Measurements from ENCODE around the gene KAZALD1. TPM values are rescaled to one million over a fixed set of nuclear protein-coding genes. Genes with fewer than 3 reads are reported as not detected.

KAZALD1 gene
- total and polyA plus RNA-seq, 4 donors, result 4.1 to 12.1 (median 7.4) TPM

DNA sequence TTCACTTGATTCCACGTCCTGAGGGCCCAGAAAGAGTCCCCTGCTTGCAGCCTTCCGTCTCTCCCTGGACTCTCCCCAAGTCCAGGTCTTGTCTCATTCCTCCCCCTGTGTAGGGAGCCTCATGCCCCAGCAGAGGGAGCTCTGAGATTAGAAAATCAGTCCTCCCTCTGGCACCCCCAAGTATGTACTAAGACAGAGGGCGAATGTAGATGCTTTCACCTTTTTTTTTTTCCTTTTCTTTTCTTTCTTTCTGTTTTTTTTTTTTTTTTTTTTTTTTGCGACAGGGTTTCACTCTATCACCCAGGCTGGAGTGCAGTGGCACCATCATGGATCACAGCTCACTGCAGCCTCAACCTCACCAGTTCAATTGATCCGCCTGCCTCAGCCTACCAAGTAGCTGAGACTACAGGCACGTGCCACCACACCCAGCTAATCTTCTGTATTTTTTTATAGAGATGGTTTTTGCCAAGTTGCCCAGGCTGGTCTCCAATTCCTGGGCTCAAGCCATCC, 20.5 kb upstream of the KAZALD1 start:
- ATAC-seq (ENCODE audit: insufficient read depth, low FRiP score), result peak; percentile 64
- TF ChIP-seq, protein P1, sequence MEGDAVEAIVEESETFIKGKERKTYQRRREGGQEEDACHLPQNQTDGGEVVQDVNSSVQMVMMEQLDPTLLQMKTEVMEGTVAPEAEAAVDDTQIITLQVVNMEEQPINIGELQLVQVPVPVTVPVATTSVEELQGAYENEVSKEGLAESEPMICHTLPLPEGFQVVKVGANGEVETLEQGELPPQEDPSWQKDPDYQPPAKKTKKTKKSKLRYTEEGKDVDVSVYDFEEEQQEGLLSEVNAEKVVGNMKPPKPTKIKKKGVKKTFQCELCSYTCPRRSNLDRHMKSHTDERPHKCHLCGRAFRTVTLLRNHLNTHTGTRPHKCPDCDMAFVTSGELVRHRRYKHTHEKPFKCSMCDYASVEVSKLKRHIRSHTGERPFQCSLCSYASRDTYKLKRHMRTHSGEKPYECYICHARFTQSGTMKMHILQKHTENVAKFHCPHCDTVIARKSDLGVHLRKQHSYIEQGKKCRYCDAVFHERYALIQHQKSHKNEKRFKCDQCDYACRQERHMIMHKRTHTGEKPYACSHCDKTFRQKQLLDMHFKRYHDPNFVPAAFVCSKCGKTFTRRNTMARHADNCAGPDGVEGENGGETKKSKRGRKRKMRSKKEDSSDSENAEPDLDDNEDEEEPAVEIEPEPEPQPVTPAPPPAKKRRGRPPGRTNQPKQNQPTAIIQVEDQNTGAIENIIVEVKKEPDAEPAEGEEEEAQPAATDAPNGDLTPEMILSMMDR (IDR thresholded peaks at IDR 0.05; ENCODE audit: control extremely low read depth, extremely low read depth), result peak; percentile 87
- H3K9me3 ChIP-seq (ENCODE audit: control insufficient read depth in 4 of 4, insufficient read depth in 3 of 4, low read length in 3 of 4), result no peaks in the 10 kb centered on the region
- peaks cover 4 to 29% (median 10%) of the 10 kb centered on the region in 4 donors for H3K36me3 ChIP-seq (ENCODE audit: control insufficient read depth in 4 of 4, insufficient read depth in 4 of 4, low read length in 4 of 4)
- no peak overlapping the region for H3K4me3 ChIP-seq
- no peak overlapping the region for H3K9ac ChIP-seq (ENCODE audit: insufficient read depth in 1 of 2, low read length in 2 of 2)
- peak; percentile 86 to 93 (median 91) for DNase-seq
- H3K27ac ChIP-seq (ENCODE audit: low read depth in 1 of 2, low read length in 1 of 2), result no peak overlapping the region
- peaks cover 0 to 20% (median 2%) of the 10 kb centered on the region in 5 donors for H3K4me1 ChIP-seq (ENCODE audit: control insufficient read depth in 5 of 5, insufficient read depth in 5 of 5, low read length in 5 of 5)
- WGBS, 2 donors, result 25 to 36% methylated on average over 5 to 6 of the region's 6 CpGs
- H3K27me3 ChIP-seq (ENCODE audit: control insufficient read depth in 3 of 3, insufficient read depth in 3 of 3, low read length in 2 of 3), result peaks cover 0 to 10% (median 6%) of the 10 kb centered on the region in 3 donors

DNA sequence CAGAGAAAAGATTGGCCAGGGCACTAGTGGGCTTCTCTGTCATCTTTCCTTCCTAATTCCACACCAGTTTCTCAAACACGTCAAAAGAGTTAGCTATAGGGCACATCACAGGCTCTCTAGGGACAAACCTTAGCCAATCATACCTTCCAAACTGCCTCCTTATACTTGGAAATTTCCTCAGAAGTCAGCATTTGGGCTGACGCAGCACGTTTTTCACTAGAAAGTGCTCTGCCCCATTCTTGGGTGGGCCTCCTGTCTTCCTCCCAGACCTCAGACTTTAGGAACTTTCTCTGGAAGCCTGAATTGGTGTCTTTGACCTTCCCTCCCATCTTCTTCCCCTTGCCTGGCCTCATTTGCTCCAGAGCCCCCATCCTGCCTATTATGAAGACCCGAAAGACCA, 19.7 kb upstream of the KAZALD1 start:
- peaks cover 3 to 21% (median 6%) of the 10 kb centered on the region in 4 donors for H3K36me3 ChIP-seq (ENCODE audit: control insufficient read depth in 4 of 4, insufficient read depth in 4 of 4, low read length in 4 of 4)
- peak overlapping the region; percentile 65 to 95 for H3K27ac ChIP-seq (ENCODE audit: low read depth in 1 of 2, low read length in 1 of 2)
- no peak for ATAC-seq (ENCODE audit: insufficient read depth, low FRiP score)
- H3K4me1 ChIP-seq (ENCODE audit: control insufficient read depth in 5 of 5, insufficient read depth in 5 of 5, low read length in 5 of 5), result peaks cover 0 to 24% (median 2%) of the 10 kb centered on the region in 5 donors
- no peak overlapping the region for H3K4me3 ChIP-seq
- TF ChIP-seq, protein P1 (IDR thresholded peaks at IDR 0.05; ENCODE audit: control extremely low read depth, extremely low read depth), result no peak
- H3K9ac ChIP-seq (ENCODE audit: insufficient read depth in 1 of 2, low read length in 2 of 2), result peak overlapping the region; percentile 68 to 92
- peak in 1 of 3 donors; percentile 19 for DNase-seq
- H3K9me3 ChIP-seq (ENCODE audit: control insufficient read depth in 4 of 4, insufficient read depth in 3 of 4, low read length in 3 of 4), result no peaks in the 10 kb centered on the region
- peaks cover 0 to 18% (median 13%) of the 10 kb centered on the region in 3 donors for H3K27me3 ChIP-seq (ENCODE audit: control insufficient read depth in 3 of 3, insufficient read depth in 3 of 3, low read length in 2 of 3)
- 77% methylated on average over 4 of the region's 4 CpGs for WGBS, 2 donors

DNA sequence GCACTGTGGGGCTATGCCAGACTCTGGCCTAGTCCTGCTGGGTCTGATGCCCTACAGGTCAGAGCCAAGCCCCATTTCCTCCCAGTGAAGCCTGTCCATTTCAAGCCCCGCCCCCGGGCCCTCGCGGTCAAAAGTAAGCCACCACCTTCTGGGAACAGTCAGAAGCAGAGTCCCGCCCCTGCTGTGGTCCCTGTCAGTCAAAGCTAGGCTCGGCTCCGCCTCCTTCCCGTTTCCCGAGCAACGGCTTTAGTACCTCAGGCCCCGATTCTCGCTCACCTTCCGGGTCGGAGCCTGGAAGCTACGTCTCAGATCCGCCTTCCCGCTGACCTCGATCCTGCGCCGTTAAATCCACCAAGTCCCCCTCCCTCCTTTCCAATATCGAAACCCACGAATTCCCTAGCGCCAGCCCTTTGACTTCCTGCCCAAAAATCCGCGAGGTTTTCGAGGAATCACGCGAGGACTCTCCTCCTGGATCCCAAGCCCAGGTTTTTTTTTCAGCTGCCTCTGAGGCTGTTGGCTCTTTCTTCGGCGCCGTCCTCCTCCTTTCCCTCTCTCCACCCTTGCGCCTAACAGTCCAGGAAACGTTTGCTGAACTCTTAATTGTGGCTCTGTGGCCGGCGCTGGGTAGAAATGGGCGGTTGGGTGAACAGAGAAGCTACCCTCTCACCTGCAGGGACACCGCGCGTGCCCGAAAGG, 19.0 kb upstream of the KAZALD1 start:
- peak overlapping the region; percentile 68 to 92 for H3K9ac ChIP-seq (ENCODE audit: insufficient read depth in 1 of 2, low read length in 2 of 2)
- peak overlapping the region; percentile 43 for H3K4me3 ChIP-seq
- DNase-seq, result peak; percentile 93 to 98 (median 97)
- no peaks in the 10 kb centered on the region for H3K9me3 ChIP-seq (ENCODE audit: control insufficient read depth in 4 of 4, insufficient read depth in 3 of 4, low read length in 3 of 4)
- peaks cover 0 to 16% (median 4%) of the 10 kb centered on the region in 4 donors for H3K36me3 ChIP-seq (ENCODE audit: control insufficient read depth in 4 of 4, insufficient read depth in 4 of 4, low read length in 4 of 4)
- peak overlapping the region; percentile 65 to 95 for H3K27ac ChIP-seq (ENCODE audit: low read depth in 1 of 2, low read length in 1 of 2)
- TF ChIP-seq, protein P1 (IDR thresholded peaks at IDR 0.05; ENCODE audit: control extremely low read depth, extremely low read depth), result no peak
- peaks cover 0 to 30% (median 2%) of the 10 kb centered on the region in 5 donors for H3K4me1 ChIP-seq (ENCODE audit: control insufficient read depth in 5 of 5, insufficient read depth in 5 of 5, low read length in 5 of 5)
- H3K27me3 ChIP-seq (ENCODE audit: control insufficient read depth in 3 of 3, insufficient read depth in 3 of 3, low read length in 2 of 3), result peaks cover 0 to 25% (median 20%) of the 10 kb centered on the region in 3 donors
- ATAC-seq (ENCODE audit: insufficient read depth, low FRiP score), result peak; percentile 93
- 5 to 6% methylated on average over 40 of the region's 40 CpGs for WGBS, 2 donors
